HepG2 (cell line): ENCODE data around the gene ATP1B2. TPM values are rescaled to one million over a fixed set of nuclear protein-coding genes. Genes with fewer than 3 reads are reported as not detected.

Source experiments
- ATF1 ChIP-seq: IDR thresholded peaks from 2 replicates; pipeline ENCODE4 v1.6.1; 2016; ENCODE audit warnings: mild to moderate bottlenecking, control low read depth
- FOSL1 ChIP-seq: sonication (generic); formaldehyde crosslinking; IDR thresholded peaks from 2 replicates; pipeline ENCODE4 v1.9.0; 2021; ENCODE audit warnings: missing genetic modification reagents, borderline replicate concordance
- HNRNPK ChIP-seq: fragments of 200-400 bp; formaldehyde crosslinking; IDR thresholded peaks from 2 replicates; pipeline ENCODE4 v1.6.1; 2018; ENCODE audit warnings: low read length, low read depth, moderate library complexity, mild to moderate bottlenecking; ENCODE audit not compliant: poor library complexity, severe bottlenecking
- KDM4B ChIP-seq: sonication (generic); formaldehyde crosslinking; IDR thresholded peaks from 2 replicates; pipeline ENCODE4 v1.4.0; 2020; ENCODE audit warnings: missing genetic modification reagents
- PAX8 ChIP-seq: sonication (generic); formaldehyde crosslinking; IDR thresholded peaks from 2 replicates; pipeline ENCODE4 v1.8.0; 2022; ENCODE audit warnings: mild to moderate bottlenecking, missing genetic modification reagents, borderline replicate concordance
- RERE ChIP-seq: IDR thresholded peaks from 2 replicates; pipeline ENCODE4 v1.6.1; 2016; ENCODE audit warnings: low read depth, missing genetic modification reagents, missing compliant biosample characterization
- RFXAP ChIP-seq: sonication (generic); formaldehyde crosslinking; IDR thresholded peaks from 2 replicates; pipeline ENCODE4 v1.4.0; 2020; ENCODE audit warnings: missing genetic modification reagents, borderline replicate concordance
- RNF2 ChIP-seq: fragments of 450-650 bp; conservative IDR thresholded peaks from 2 replicates; pipeline ENCODE4 v1.6.1; 2016; ENCODE audit warnings: low read depth
- SKI ChIP-seq: fragments of 450-650 bp; IDR thresholded peaks from one replicate; pipeline ENCODE4 v1.6.1; 2018; ENCODE audit warnings: mild to moderate bottlenecking; ENCODE audit not compliant: partially characterized antibody
- SNAI1 ChIP-seq: sonication (generic); formaldehyde crosslinking; IDR thresholded peaks from 2 replicates; pipeline ENCODE4 v1.5.0; 2020; ENCODE audit warnings: mild to moderate bottlenecking, missing genetic modification reagents, borderline replicate concordance
- ZNF33B ChIP-seq: sonication (generic); formaldehyde crosslinking; IDR thresholded peaks from 2 replicates; pipeline ENCODE4 v1.5.1; 2020; ENCODE audit warnings: mild to moderate bottlenecking, missing genetic modification reagents
- ZNF354B ChIP-seq: sonication (generic); formaldehyde crosslinking; IDR thresholded peaks from 2 replicates; pipeline ENCODE4 v1.8.0; 2022; ENCODE audit warnings: mild to moderate bottlenecking, missing genetic modification reagents
- ZNF512 ChIP-seq: sonication (generic); formaldehyde crosslinking; IDR thresholded peaks from 2 replicates; pipeline ENCODE4 v1.4.0; 2020; ENCODE audit warnings: mild to moderate bottlenecking, missing genetic modification reagents
- ZNF746 ChIP-seq: sonication (generic); formaldehyde crosslinking; IDR thresholded peaks from 2 replicates; pipeline ENCODE4 v1.8.0; 2022; ENCODE audit warnings: mild to moderate bottlenecking, missing genetic modification reagents
- ZNF761 ChIP-seq: sonication (generic); formaldehyde crosslinking; conservative IDR thresholded peaks from 2 replicates; pipeline ENCODE4 v1.4.0; 2020; ENCODE audit warnings: mild to moderate bottlenecking, missing genetic modification reagents
- polyA plus RNA-seq, 8 experiments: library from polyadenylated mRNA; depleted of rRNA in 3 of 8; stranded (reverse) in 7 of 8; unstranded in 1 of 8; fragments of >200 nt; fragmentation: Illumina TruSeq in 4 of 8; extraction: Trizol in 4 of 8; gene quantifications; 2 replicates each; pipeline versions ENCODE4 v1.2.1 to v1.2.3, GENCODE V29; 2011 to 2016; ENCODE audit warnings: low read depth in 4 of 8, missing spikeins in 1 of 8, mixed read lengths in 1 of 8; ENCODE audit not compliant: insufficient read depth in 1 of 8
- total RNA-seq, 5 experiments: library from RNA; depleted of rRNA; stranded (reverse); fragments of >200 nt; fragmentation: Illumina TruSeq; extraction: Trizol; gene quantifications; 2 replicates each; pipeline ENCODE4 v1.2.3, GENCODE V29; 2016; ENCODE audit warnings: low read depth in 1 of 5
- TF ChIP-seq, protein P1 (sequence below): sonication (generic); formaldehyde crosslinking; IDR thresholded peaks from 2 replicates; pipeline ENCODE4 v1.5.1; 2020; ENCODE audit warnings: mild to moderate bottlenecking, missing genetic modification reagents, borderline replicate concordance
- TF ChIP-seq, protein P2 (sequence below): sonication (generic); formaldehyde crosslinking; IDR thresholded peaks from 2 replicates; pipeline ENCODE4 v1.4.0; 2020; ENCODE audit warnings: mild to moderate bottlenecking, missing genetic modification reagents
- TF ChIP-seq, protein P3 (sequence below): IDR thresholded peaks from 2 replicates; pipeline ENCODE4 v1.6.1; 2012; ENCODE audit warnings: low read depth, low read length, improper control_type of control experiment

The ATP1B2 gene
- total and polyA plus RNA-seq, 2 of the 13 experiments (the other 11 are each of a cell fraction or from before 2014, with no cell fraction given): not detected

- TF ChIP-seq RERE (CRISPR knock-in tag): no peak
- TF ChIP-seq PAX8 (CRISPR knock-in tag): no peak
- TF ChIP-seq, protein P1, sequence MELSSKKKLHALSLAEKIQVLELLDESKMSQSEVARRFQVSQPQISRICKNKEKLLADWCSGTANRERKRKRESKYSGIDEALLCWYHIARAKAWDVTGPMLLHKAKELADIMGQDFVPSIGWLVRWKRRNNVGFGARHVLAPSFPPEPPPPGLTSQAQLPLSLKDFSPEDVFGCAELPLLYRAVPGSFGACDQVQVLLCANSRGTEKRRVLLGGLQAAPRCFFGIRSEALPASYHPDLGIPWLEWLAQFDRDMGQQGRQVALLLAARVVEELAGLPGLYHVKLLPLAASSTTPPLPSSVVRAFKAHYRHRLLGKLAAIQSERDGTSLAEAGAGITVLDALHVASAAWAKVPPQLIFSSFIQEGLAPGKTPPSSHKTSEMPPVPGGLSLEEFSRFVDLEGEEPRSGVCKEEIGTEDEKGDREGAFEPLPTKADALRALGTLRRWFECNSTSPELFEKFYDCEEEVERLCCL (CRISPR knock-in tag): 0 out of 2 replicates have a peak, but pooled peaks have one; percentile 60
- TF ChIP-seq ZNF746 (CRISPR knock-in tag): no peak
- TF ChIP-seq ZNF761 (CRISPR knock-in tag): no peak
- no peak for TF ChIP-seq RFXAP (CRISPR knock-in tag)
- TF ChIP-seq SNAI1 (CRISPR knock-in tag): 0 out of 2 replicates have a peak, but pooled peaks have one; percentile 15
- TF ChIP-seq SKI: no peak
- TF ChIP-seq KDM4B (CRISPR knock-in tag): no peak
- TF ChIP-seq HNRNPK: no peak
- no peak for TF ChIP-seq ZNF354B
- TF ChIP-seq ZNF33B (CRISPR knock-in tag): no peak
- no peak for TF ChIP-seq ZNF512 (CRISPR knock-in tag)
- TF ChIP-seq FOSL1 (CRISPR knock-in tag): no peak
- TF ChIP-seq ATF1 (CRISPR knock-in tag): no peak
- TF ChIP-seq, protein P2, sequence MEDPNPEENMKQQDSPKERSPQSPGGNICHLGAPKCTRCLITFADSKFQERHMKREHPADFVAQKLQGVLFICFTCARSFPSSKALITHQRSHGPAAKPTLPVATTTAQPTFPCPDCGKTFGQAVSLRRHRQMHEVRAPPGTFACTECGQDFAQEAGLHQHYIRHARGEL: no peak
- TF ChIP-seq RNF2: peak; percentile 57; the same call in 1 of the 2 replicates
- TF ChIP-seq, protein P3, sequence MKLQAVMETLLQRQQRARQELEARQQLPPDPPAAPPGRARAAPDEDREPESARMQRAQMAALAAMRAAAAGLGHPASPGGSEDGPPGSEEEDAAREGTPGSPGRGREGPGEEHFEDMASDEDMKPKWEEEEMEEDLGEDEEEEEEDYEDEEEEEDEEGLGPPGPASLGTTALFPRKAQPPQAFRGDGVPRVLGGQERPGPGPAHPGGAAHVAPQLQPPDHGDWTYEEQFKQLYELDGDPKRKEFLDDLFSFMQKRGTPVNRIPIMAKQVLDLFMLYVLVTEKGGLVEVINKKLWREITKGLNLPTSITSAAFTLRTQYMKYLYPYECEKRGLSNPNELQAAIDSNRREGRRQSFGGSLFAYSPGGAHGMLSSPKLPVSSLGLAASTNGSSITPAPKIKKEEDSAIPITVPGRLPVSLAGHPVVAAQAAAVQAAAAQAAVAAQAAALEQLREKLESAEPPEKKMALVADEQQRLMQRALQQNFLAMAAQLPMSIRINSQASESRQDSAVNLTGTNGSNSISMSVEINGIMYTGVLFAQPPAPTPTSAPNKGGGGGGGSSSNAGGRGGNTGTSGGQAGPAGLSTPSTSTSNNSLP: no peak
These were observed 36.6 kb downstream of the ATP1B2 start, which contains the start of gene TP53 (continued) for GRCh38 chr17:7687072-7687907.
